Measurements from ENCODE around the gene RHBDL1.
A peak's percentile ranks its signal among the peaks of the same experiment; 100 is the strongest.

Gene RHBDL1

GRCh38 chr16:675884-676564 is 553 bp downstream of the RHBDL1 start:
- peak overlapping the region; percentile 34 to 35 for H3K4me3 ChIP-seq (replicated peaks in 1 of 2; ENCODE audit: low read depth in 2 of 2, low read length in 2 of 2)
- no peak for TF ChIP-seq CTCF (IDR thresholded peaks at IDR 0.05; ENCODE audit: low read depth, low read length)
- DNase-seq (ENCODE audit: low read depth in 2 of 2), result no peak

- TF ChIP-seq CTCF (IDR thresholded peaks at IDR 0.05; ENCODE audit: low read depth, low read length), result no peak
Observed at GRCh38 chr16:676565-676902, 1.1 kb downstream of the RHBDL1 start.

GRCh38 chr16:676913-677312 is 1.4 kb downstream of the RHBDL1 start:
- no peak overlapping the region for H3K4me3 ChIP-seq (replicated peaks in 1 of 2; ENCODE audit: low read depth in 2 of 2, low read length in 2 of 2)
- DNase-seq (ENCODE audit: low read depth in 2 of 2), result no peak
- no peak for TF ChIP-seq CTCF (IDR thresholded peaks at IDR 0.05; ENCODE audit: low read depth, low read length)

More at GRCh38 chr16:676565-676902, 1.1 kb downstream of the RHBDL1 start:
- DNase-seq (ENCODE audit: low read depth in 2 of 2), result no peak
- no peak overlapping the region for H3K4me3 ChIP-seq (replicated peaks in 1 of 2; ENCODE audit: low read depth in 2 of 2, low read length in 2 of 2)

GRCh38 chr16:677316-678190 is 2.1 kb downstream of the RHBDL1 start:
- DNase-seq (ENCODE audit: low read depth in 2 of 2), result no peak
- H3K4me3 ChIP-seq (replicated peaks in 1 of 2; ENCODE audit: low read depth in 2 of 2, low read length in 2 of 2), result no peak overlapping the region
- TF ChIP-seq CTCF (IDR thresholded peaks at IDR 0.05; ENCODE audit: low read depth, low read length), result no peak

- no peak for DNase-seq (ENCODE audit: low read depth in 2 of 2)
- H3K4me3 ChIP-seq (replicated peaks in 1 of 2; ENCODE audit: low read depth in 2 of 2, low read length in 2 of 2), result no peak overlapping the region
- TF ChIP-seq CTCF (IDR thresholded peaks at IDR 0.05; ENCODE audit: low read depth, low read length), result no peak
Observed at GRCh38 chr16:678209-678857, 2.9 kb downstream of the RHBDL1 start.

GRCh38 chr16:678858-679813 is 3.7 kb downstream of the RHBDL1 start:
- DNase-seq (ENCODE audit: low read depth in 2 of 2), result peak; percentile 36 to 59
- no peak for TF ChIP-seq CTCF (IDR thresholded peaks at IDR 0.05; ENCODE audit: low read depth, low read length)
- peak overlapping the region; percentile 50 to 52 for H3K4me3 ChIP-seq (replicated peaks in 1 of 2; ENCODE audit: low read depth in 2 of 2, low read length in 2 of 2)
